NCI-H2171 treated with DMSO at 0.1 percent for 48 hours (cell line): ENCODE measurements around the gene JAKMIP1.

Experiments
- DNase-seq: peaks from one replicate; lab custom pipeline; 2025; lab: John Stamatoyannopoulos, UW

The JAKMIP1 gene

GRCh38 chr4:6095023-6095752, 105.2 kb downstream of the JAKMIP1 start:
- DNase-seq: no peak

DNA sequence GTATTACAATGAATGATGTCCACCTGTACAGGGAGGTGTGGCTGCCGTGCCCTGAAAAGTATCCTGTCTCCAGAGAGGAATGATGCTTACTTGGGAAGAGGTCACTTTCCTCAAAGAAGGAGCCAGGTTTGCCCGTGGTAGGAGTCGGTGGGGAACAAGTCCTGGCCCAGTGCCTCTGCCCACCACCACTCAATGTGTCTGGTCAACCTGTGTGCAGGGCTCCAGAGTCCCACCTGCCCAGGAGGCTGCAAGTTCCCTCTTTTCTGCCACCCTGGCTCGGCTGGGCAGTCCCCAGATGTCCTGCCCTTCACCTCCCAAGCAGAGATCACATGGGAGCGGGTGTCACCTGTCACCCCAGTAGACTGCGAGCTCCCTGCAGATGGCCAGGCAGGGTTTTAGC, 106.7 kb downstream of the JAKMIP1 start:
- no peak for DNase-seq

- no peak for DNase-seq
Measured at GRCh38 chr4:6092971-6093370, 107.4 kb downstream of the JAKMIP1 start.

GRCh38 chr4:6092131-6092530, 108.2 kb downstream of the JAKMIP1 start:
- DNase-seq: no peak

DNA sequence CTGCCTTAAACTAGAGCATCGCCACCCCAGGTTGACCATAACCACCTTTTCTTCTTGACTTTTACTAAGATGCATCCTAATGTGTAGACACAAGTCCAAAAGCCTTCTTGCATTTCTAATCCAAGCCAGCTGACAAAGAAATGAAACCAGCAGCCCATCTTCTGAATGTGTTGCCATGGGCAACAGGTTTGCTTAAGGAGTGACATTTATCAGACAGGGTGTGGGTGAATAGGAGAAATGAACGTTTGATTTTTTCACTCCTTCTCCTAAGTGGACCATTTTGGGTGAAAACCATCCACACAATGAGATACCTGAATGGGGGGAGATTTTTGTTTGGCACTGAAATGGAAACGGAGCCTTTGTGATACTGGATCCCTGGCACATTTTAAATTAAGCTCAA, 109.4 kb downstream of the JAKMIP1 start:
- DNase-seq: no peak

- no peak for DNase-seq
Measured at GRCh38 chr4:6088950-6089349, 111.4 kb downstream of the JAKMIP1 start.

DNA sequence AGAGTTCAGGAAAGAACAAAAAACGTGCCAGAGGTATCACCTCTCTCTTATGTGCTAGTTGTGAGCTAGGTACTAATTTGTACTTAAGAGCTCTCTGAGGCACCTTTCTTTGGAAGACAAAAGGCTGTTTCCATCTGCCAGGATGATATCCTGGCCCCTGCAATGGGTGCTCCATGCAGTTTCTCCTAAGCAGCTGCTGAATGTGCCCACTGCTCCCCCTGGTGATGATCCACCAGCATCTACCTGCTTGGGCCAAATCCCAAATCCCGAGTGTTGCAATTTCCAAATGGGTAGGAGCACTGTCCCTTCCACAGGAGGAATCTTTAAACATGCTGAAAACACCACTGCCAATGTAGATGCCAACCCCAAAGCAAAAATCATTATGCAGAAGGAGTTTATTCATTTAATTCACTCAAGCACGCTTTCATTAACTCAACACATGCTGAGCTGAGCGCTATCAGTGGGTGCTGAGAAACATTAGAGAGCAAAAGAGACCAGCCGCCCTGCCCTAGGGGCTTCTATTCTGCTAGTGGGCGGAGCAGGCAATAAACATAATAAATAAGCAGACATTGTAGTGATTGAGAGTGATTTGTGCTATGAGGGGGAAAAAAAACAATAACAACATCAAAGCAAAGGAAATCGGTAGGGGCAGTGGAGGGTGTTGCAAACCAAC, 112.5 kb downstream of the JAKMIP1 start:
- peak; percentile 33 for DNase-seq

DNA sequence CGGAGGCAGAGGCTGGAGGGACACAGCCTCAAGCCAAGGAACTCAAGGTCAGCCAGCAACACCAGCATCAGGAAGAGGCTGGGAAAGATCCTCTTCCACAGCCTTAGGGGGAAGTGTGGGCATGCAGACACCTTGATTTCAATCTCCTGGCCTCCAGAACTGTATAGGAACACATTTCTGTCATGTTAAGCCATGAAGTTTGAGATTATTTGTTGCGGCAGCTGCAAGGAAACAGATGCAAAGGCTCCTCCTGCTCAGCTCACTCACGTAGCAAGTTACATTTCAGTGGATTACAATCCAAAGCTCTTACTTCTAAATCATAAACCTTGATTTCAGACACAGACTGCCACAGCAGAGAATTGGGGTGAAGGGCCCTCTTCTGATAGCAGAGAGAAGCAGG, 113.5 kb downstream of the JAKMIP1 start:
- DNase-seq: no peak

GRCh38 chr4:6085691-6086628, 114.4 kb downstream of the JAKMIP1 start:
- DNase-seq: no peak

DNA sequence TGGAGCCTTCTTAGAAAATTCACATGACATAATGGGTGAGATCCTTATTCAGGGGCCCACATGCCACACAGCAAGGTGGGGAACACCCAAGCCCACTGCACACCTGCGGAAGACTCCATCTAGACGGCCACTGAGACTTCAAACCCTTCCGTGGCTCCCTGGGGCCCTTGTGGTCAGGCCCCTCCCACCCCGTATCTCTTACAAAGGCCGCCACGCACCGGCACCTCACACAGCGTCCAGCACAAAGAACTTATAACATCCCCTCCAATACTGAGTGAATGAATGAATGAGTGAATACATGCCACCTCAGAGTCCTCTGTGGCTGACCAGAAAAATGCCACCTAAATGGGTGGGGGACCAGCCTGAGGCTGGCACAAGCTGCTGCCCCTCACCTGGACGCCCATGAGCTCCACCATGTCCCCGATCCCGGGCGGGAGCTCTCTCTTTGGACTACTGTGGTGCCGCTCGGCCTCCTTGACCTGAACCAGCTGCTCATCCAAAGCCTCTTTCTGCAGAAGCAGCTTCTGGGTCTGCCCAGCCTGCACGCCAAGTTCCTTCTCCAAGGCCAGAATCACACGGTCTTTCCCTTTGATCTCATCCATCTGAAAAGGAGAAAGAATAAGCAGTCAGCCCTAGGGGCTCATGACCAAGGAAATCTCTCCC, 115.2 kb downstream of the JAKMIP1 start:
- DNase-seq: no peak

GRCh38 chr4:6079965-6080364, 120.4 kb downstream of the JAKMIP1 start:
- no peak for DNase-seq

DNA sequence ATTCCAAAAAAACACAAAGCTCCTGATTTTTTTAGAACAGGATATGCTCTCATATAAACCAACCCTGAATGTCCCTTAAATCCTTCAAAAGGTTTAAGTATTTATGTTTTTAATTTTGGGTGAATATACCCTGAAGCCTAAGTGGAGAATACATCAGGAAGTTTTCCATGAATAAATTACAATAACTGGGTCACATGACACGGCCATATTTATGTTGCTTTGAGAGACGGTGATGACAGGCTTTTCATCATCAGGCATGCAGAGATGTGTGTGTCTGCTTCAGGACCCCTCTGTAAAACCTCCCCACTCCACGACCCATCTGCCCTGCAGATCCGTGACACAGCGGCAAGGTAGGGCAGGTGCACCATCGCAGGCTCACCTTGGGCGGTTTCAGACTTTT, 121.8 kb downstream of the JAKMIP1 start:
- no peak for DNase-seq

- DNase-seq: no peak
Measured at GRCh38 chr4:6076391-6076790, 124.0 kb downstream of the JAKMIP1 start.

DNA sequence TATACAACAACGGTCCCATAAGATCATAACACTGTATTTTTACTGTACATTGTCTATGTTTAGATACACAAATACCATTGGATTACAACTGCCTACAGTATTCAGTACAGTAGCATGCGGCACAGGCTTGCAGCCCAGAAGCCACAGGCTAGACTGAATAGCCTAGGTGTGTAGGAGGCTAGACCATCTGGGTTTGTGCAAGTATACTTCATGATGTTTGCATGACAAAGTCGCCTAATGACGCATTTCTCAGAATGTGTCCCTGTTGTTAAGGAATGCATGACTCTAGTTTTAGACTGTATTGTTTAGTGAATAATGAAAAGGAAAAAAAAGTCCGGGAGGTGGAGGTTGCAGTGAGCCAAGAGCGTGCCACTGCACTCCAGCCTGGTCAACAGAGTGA, 125.6 kb downstream of the JAKMIP1 start:
- no peak for DNase-seq

- DNase-seq: no peak
Measured at GRCh38 chr4:6071959-6072720, 128.2 kb downstream of the JAKMIP1 start.

GRCh38 chr4:6071191-6071958, 129.0 kb downstream of the JAKMIP1 start:
- no peak for DNase-seq

DNA sequence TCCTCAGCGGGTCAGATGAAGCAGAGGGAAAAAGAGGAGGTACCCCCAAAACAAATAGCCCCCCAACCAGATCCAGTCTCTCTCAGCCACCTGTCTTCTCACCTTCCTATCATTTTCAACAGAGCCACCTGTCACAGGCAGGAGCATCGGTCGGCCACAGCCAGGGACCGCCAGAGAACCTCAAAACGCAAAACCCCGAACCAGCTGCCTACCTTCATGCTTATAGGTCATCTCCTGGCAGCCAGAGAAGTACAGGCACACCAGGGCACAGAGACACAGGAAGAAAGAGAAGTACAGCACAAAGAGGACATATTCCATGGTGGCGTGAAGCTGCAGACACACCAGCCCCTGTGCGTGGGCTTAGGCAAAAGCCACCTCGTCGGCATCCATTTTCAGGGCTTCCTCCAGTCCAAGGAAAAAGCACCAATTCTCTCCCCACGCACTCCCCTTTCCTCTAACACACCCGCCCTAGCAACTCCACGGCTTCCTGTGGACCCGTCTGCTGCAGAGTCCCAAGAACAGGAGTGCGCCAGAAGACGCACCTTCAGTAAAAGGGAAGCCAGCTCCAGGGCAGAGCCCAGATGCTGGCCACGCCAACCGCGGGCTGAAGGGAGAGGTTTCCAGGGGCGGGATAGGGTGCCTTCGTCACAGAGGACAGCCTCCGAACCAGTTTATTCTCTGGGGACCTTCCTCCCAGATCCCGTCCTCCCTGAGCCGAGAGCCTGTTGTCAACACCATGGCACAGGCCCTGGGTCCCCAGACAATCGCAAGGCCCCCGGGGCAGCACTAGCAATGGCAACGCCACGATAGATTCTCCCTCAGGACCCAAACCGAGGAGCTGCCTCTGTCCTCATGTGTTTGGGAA, 130.3 kb downstream of the JAKMIP1 start:
- DNase-seq: no peak

DNA sequence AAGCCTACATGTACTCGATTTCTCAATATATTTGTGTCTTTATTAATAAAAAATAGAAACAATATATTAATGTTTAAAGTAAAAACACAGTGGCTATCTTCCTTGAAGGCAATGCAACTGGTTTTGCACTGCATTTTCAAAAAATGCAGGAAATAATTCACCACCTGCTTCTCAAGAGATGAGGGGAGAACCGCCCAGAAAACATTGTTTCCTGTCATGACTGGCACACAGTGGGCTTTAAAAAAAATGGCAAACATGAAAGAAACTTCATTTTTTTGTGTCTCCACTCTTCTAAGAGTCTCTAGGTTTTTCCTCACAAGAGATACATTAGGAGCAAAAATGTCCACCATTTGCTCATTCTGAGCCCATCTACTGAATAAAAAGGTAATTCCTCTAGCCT, 131.4 kb downstream of the JAKMIP1 start:
- no peak for DNase-seq

- no peak for DNase-seq
Measured at GRCh38 chr4:6065934-6066590, 134.3 kb downstream of the JAKMIP1 start.
